ENCODE results near the gene SULT2B1.

- TF ChIP-seq CTCF (IDR thresholded peaks at IDR 0.05; ENCODE audit: low read depth, low read length, missing input control), result no peak
- no peak for TF ChIP-seq YY1 (IDR thresholded peaks at IDR 0.05)
- TF ChIP-seq RAD21 (IDR thresholded peaks at IDR 0.05), result no peak
- TF ChIP-seq SP1 (IDR thresholded peaks at IDR 0.05), result no peak
- TF ChIP-seq TAF1 (conservative IDR thresholded peaks at IDR 0.05), result no peak
- TF ChIP-seq, protein P1, sequence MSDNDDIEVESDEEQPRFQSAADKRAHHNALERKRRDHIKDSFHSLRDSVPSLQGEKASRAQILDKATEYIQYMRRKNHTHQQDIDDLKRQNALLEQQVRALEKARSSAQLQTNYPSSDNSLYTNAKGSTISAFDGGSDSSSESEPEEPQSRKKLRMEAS (IDR thresholded peaks at IDR 0.05), result no peak
- TF ChIP-seq JUND (IDR thresholded peaks at IDR 0.05), result no peak
- no peak for TF ChIP-seq REST (IDR thresholded peaks at IDR 0.05)
- TF ChIP-seq FOXA1 (IDR thresholded peaks at IDR 0.05), result no peak
- TF ChIP-seq RXRA (IDR thresholded peaks at IDR 0.05), result no peak
These were observed 38.5 kb upstream of the SULT2B1 start for GRCh38 chr19:48513289-48514122.

Data from liver (tissue), 3 donors.